ENCODE measurements around the gene SLC2A4. TPM values are rescaled to one million over a fixed set of nuclear protein-coding genes. Genes with fewer than 3 reads are reported as not detected.
A peak's percentile ranks its signal among the peaks of the same experiment; 100 is the strongest.

Gene SLC2A4
- total RNA-seq, 1 experiment from 2014 or later: not detected

GRCh38 chr17:7237761-7238419 lies 43.6 kb upstream of the SLC2A4 start:
- Histone ChIP-seq H3K79me2 (ENCODE audit: low read length) (peaks cover 47% of the 10 kb centered on the region), H3K4me1 (ENCODE audit: low read length) (peaks cover 62% of the 10 kb centered on the region), H3K36me3 (ENCODE audit: insufficient read depth, low read length) (peaks cover 12% of the 10 kb centered on the region; the same call in 1 of the 2 replicates), H3K4me3 (ENCODE audit: low read length) (peak overlapping the region; percentile 98), H3K9me3 (ENCODE audit: low read length) (no peaks in the 10 kb centered on the region), H3K9ac (ENCODE audit: low read length) (peak overlapping the region; percentile 100), H2AFZ (ENCODE audit: low read length) (no peak overlapping the region), H4K20me1 (ENCODE audit: insufficient read depth, low read depth, low read length) (peaks cover 12% of the 10 kb centered on the region; the same call in 1 of the 2 replicates), H3K27me3 (ENCODE audit: low read length) (no peaks in the 10 kb centered on the region), H3K27ac (ENCODE audit: low read length) (peak overlapping the region; percentile 94), H3K9me2 (replicated peaks; ENCODE audit: insufficient read depth, low read length) (no peaks in the 10 kb centered on the region), H3K4me2 (ENCODE audit: low read depth, low read length, poor library complexity, severe bottlenecking) (peak overlapping the region; percentile 90)
- DNase-seq: peak; percentile 90

GRCh38 chr17:7238420-7239090 lies 43.0 kb upstream of the SLC2A4 start:
- Histone ChIP-seq H3K27ac (ENCODE audit: low read length) (peak overlapping the region; percentile 94), H3K79me2 (ENCODE audit: low read length) (peaks cover 40% of the 10 kb centered on the region), H3K9me3 (ENCODE audit: low read length) (no peaks in the 10 kb centered on the region), H4K20me1 (ENCODE audit: insufficient read depth, low read depth, low read length) (peaks cover 12% of the 10 kb centered on the region; the same call in 1 of the 2 replicates), H3K9ac (ENCODE audit: low read length) (peak overlapping the region; percentile 100), H3K4me1 (ENCODE audit: low read length) (peaks cover 63% of the 10 kb centered on the region), H3K9me2 (replicated peaks; ENCODE audit: insufficient read depth, low read length) (no peaks in the 10 kb centered on the region), H3K4me2 (ENCODE audit: low read depth, low read length, poor library complexity, severe bottlenecking) (peak overlapping the region; percentile 90), H3K27me3 (ENCODE audit: low read length) (no peaks in the 10 kb centered on the region), H3K36me3 (ENCODE audit: insufficient read depth, low read length) (peaks cover 12% of the 10 kb centered on the region; the same call in 1 of the 2 replicates), H3K4me3 (ENCODE audit: low read length) (peak overlapping the region; percentile 98), H2AFZ (ENCODE audit: low read length) (no peak overlapping the region)
- peak; percentile 78 for DNase-seq

GRCh38 chr17:7239091-7240027 lies 42.2 kb upstream of the SLC2A4 start, which contains the start of gene PHF23:
TSS of gene PHF23 (minus strand) at chr17:7239457. CDS start at chr17:7239279, 178 bp downstream.
- DNase-seq: peak; percentile 99
- H3K4me1 ChIP-seq (ENCODE audit: low read length): peaks cover 63% of the 10 kb centered on the region

GRCh38 chr17:7240375-7240774 lies 41.1 kb upstream of the SLC2A4 start:
- peak overlapping the region; percentile 67 for H3K9ac ChIP-seq (ENCODE audit: low read length)
- H3K4me2 ChIP-seq (ENCODE audit: low read depth, low read length, poor library complexity, severe bottlenecking): peak overlapping the region; percentile 76
- H2AFZ ChIP-seq (ENCODE audit: low read length): no peak overlapping the region
- peak overlapping the region; percentile 65 for H3K27ac ChIP-seq (ENCODE audit: low read length)
- H3K9me2 ChIP-seq (replicated peaks; ENCODE audit: insufficient read depth, low read length): no peaks in the 10 kb centered on the region
- H3K79me2 ChIP-seq (ENCODE audit: low read length): peaks cover 34% of the 10 kb centered on the region
- DNase-seq: peak; percentile 67
- peaks cover 12% of the 10 kb centered on the region; the same call in 1 of the 2 replicates for H3K36me3 ChIP-seq (ENCODE audit: insufficient read depth, low read length)
- no peaks in the 10 kb centered on the region for H3K9me3 ChIP-seq (ENCODE audit: low read length)
- peaks cover 12% of the 10 kb centered on the region; the same call in 1 of the 2 replicates for H4K20me1 ChIP-seq (ENCODE audit: insufficient read depth, low read depth, low read length)
- H3K4me3 ChIP-seq (ENCODE audit: low read length): peak overlapping the region; percentile 66
- H3K4me1 ChIP-seq (ENCODE audit: low read length): peaks cover 54% of the 10 kb centered on the region
- no peaks in the 10 kb centered on the region for H3K27me3 ChIP-seq (ENCODE audit: low read length)

More at GRCh38 chr17:7239091-7240027, 42.2 kb upstream of the SLC2A4 start, which contains the start of gene PHF23:
- Histone ChIP-seq H3K9ac (ENCODE audit: low read length) (peak within 1 kb of the TSS; percentile 100), H3K27ac (ENCODE audit: low read length) (peak within 1 kb of the TSS; percentile 94), H3K4me2 (ENCODE audit: low read depth, low read length, poor library complexity, severe bottlenecking) (peak within 1 kb of the TSS; percentile 90), H3K27me3 (ENCODE audit: low read length) (no peaks in the 10 kb centered on the region), H3K9me3 (ENCODE audit: low read length) (no peaks in the 10 kb centered on the region), H3K9me2 (replicated peaks; ENCODE audit: insufficient read depth, low read length) (no peaks in the 10 kb centered on the region), H4K20me1 (ENCODE audit: insufficient read depth, low read depth, low read length) (peaks cover 12% of the 10 kb centered on the region; the same call in 1 of the 2 replicates), H2AFZ (ENCODE audit: low read length) (0 out of 2 replicates have a peak within 1 kb of the TSS, but pooled peaks have one; percentile 51), H3K79me2 (ENCODE audit: low read length) (peaks cover 34% of the 10 kb centered on the region), H3K4me3 (ENCODE audit: low read length) (peak within 1 kb of the TSS; percentile 98), H3K36me3 (ENCODE audit: insufficient read depth, low read length) (peaks cover 12% of the 10 kb centered on the region; the same call in 1 of the 2 replicates)

GRCh38 chr17:7241090-7241733 lies 40.3 kb upstream of the SLC2A4 start:
- Histone ChIP-seq H3K27me3 (ENCODE audit: low read length) (no peaks in the 10 kb centered on the region), H3K4me2 (ENCODE audit: low read depth, low read length, poor library complexity, severe bottlenecking) (peak overlapping the region; percentile 76), H3K4me3 (ENCODE audit: low read length) (peak overlapping the region; percentile 97), H3K36me3 (ENCODE audit: insufficient read depth, low read length) (peaks cover 13% of the 10 kb centered on the region; the same call in 1 of the 2 replicates), H2AFZ (ENCODE audit: low read length) (no peak overlapping the region), H3K79me2 (ENCODE audit: low read length) (peaks cover 34% of the 10 kb centered on the region), H3K9me2 (replicated peaks; ENCODE audit: insufficient read depth, low read length) (no peaks in the 10 kb centered on the region), H3K4me1 (ENCODE audit: low read length) (peaks cover 46% of the 10 kb centered on the region), H3K27ac (ENCODE audit: low read length) (peak overlapping the region; percentile 76), H4K20me1 (ENCODE audit: insufficient read depth, low read depth, low read length) (peaks cover 12% of the 10 kb centered on the region; the same call in 1 of the 2 replicates), H3K9ac (ENCODE audit: low read length) (peak overlapping the region; percentile 98), H3K9me3 (ENCODE audit: low read length) (no peaks in the 10 kb centered on the region)
- no peak for DNase-seq

- peak; percentile 97 for DNase-seq
- H3K9me2 ChIP-seq (replicated peaks; ENCODE audit: insufficient read depth, low read length): no peaks in the 10 kb centered on the region
- peak within 1 kb of the TSS; percentile 97 for H3K4me3 ChIP-seq (ENCODE audit: low read length)
- H3K4me1 ChIP-seq (ENCODE audit: low read length): peaks cover 37% of the 10 kb centered on the region
- no peaks in the 10 kb centered on the region for H3K27me3 ChIP-seq (ENCODE audit: low read length)
- peak within 1 kb of the TSS; percentile 73; the same call in 1 of the 2 replicates for H2AFZ ChIP-seq (ENCODE audit: low read length)
- H3K9me3 ChIP-seq (ENCODE audit: low read length): no peaks in the 10 kb centered on the region
- H3K4me2 ChIP-seq (ENCODE audit: low read depth, low read length, poor library complexity, severe bottlenecking): peak within 1 kb of the TSS; percentile 76
- peak within 1 kb of the TSS; percentile 98 for H3K9ac ChIP-seq (ENCODE audit: low read length)
- H3K79me2 ChIP-seq (ENCODE audit: low read length): peaks cover 37% of the 10 kb centered on the region
- peaks cover 16% of the 10 kb centered on the region; the same call in 1 of the 2 replicates for H3K36me3 ChIP-seq (ENCODE audit: insufficient read depth, low read length)
- H3K27ac ChIP-seq (ENCODE audit: low read length): peak within 1 kb of the TSS; percentile 76
- peaks cover 5% of the 10 kb centered on the region; the same call in 1 of the 2 replicates for H4K20me1 ChIP-seq (ENCODE audit: insufficient read depth, low read depth, low read length)
Measured at GRCh38 chr17:7241783-7242716, 39.5 kb upstream of the SLC2A4 start, which contains the start of gene GABARAP. TSS of gene GABARAP (minus strand) at chr17:7242449. CDS start at chr17:7242330, 119 bp downstream.
